ENCODE data around the gene MLN. TPM values are rescaled to one million over a fixed set of nuclear protein-coding genes. Genes with fewer than 3 reads are reported as not detected.
A peak's percentile ranks its signal among the peaks of the same experiment; 100 is the strongest.

The MLN gene
- total and polyA plus RNA-seq, 3 experiments from 2014 or later: not detected

GRCh38 chr6:33754222-33754621, 49.6 kb downstream of the MLN start:
- Histone ChIP-seq H3K9me3 (ENCODE audit: low read length) (no peaks in the 10 kb centered on the region), H3K27me3 (ENCODE audit: insufficient read depth, low read length, poor library complexity, severe bottlenecking) (no peaks in the 10 kb centered on the region), H3K4me3 (ENCODE audit: low read length) (no peak overlapping the region), H3K27ac (ENCODE audit: low read depth, low read length) (no peak overlapping the region), H3K4me1 (ENCODE audit: insufficient read depth, low read length) (no peaks in the 10 kb centered on the region), H3K36me3 (ENCODE audit: insufficient read depth, low read length) (no peaks in the 10 kb centered on the region)
- POLR2A ChIA-PET: no interaction called here
- CTCF ChIA-PET: no interaction called here
- Mint-ChIP-seq H3K4me3 (no peak overlapping the region), H3K27ac (no peak overlapping the region), H3K9me3 (no peaks in the 10 kb centered on the region), H3K36me3 (no peaks in the 10 kb centered on the region), H3K27me3 (peaks cover 5 to 9% of the 10 kb centered on the region in 2 donors), H3K4me1 (no peaks in the 10 kb centered on the region)
- DNase-seq: no peak

- Histone ChIP-seq H3K4me3 (ENCODE audit: low read length) (no peak overlapping the region), H3K4me1 (ENCODE audit: insufficient read depth, low read length) (no peaks in the 10 kb centered on the region), H3K27me3 (ENCODE audit: insufficient read depth, low read length, poor library complexity, severe bottlenecking) (peaks cover 4% of the 10 kb centered on the region), H3K36me3 (ENCODE audit: insufficient read depth, low read length) (no peaks in the 10 kb centered on the region), H3K9me3 (ENCODE audit: low read length) (no peaks in the 10 kb centered on the region), H3K27ac (ENCODE audit: low read depth, low read length) (no peak overlapping the region)
- no peaks in the 10 kb centered on the region for H3K4me1 Mint-ChIP-seq
- ChIA-PET POLR2A (no interaction called here), CTCF (no interaction called here)
- no peak overlapping the region for H3K27ac Mint-ChIP-seq
- DNase-seq: no peak
- peaks cover 8 to 12% of the 10 kb centered on the region in 2 donors for H3K27me3 Mint-ChIP-seq
- no peaks in the 10 kb centered on the region for H3K9me3 Mint-ChIP-seq
- no peak overlapping the region for H3K4me3 Mint-ChIP-seq
- no peaks in the 10 kb centered on the region for H3K36me3 Mint-ChIP-seq
Measured at GRCh38 chr6:33752646-33753015, 51.2 kb downstream of the MLN start.

- Histone ChIP-seq H3K4me3 (ENCODE audit: low read length) (no peak overlapping the region), H3K27ac (ENCODE audit: low read depth, low read length) (no peak overlapping the region), H3K4me1 (ENCODE audit: insufficient read depth, low read length) (no peaks in the 10 kb centered on the region), H3K36me3 (ENCODE audit: insufficient read depth, low read length) (no peaks in the 10 kb centered on the region), H3K9me3 (ENCODE audit: low read length) (no peaks in the 10 kb centered on the region), H3K27me3 (ENCODE audit: insufficient read depth, low read length, poor library complexity, severe bottlenecking) (peaks cover 4% of the 10 kb centered on the region)
- POLR2A ChIA-PET: no interaction called here
- no peaks in the 10 kb centered on the region for H3K9me3 Mint-ChIP-seq
- H3K27me3 Mint-ChIP-seq: peaks cover 7 to 9% of the 10 kb centered on the region in 2 donors
- no peaks in the 10 kb centered on the region for H3K36me3 Mint-ChIP-seq
- CTCF ChIA-PET: interaction anchor here (1.2 kb wide), 1 partner anchor 20 kb away, joined by 3 read pairs; no protein-coding TSS in a partner anchor
- no peak overlapping the region for H3K27ac Mint-ChIP-seq
- no peaks in the 10 kb centered on the region for H3K4me1 Mint-ChIP-seq
- H3K4me3 Mint-ChIP-seq: no peak overlapping the region
- DNase-seq: no peak
Measured at GRCh38 chr6:33751771-33752645, 51.8 kb downstream of the MLN start.

- Histone ChIP-seq H3K4me1 (ENCODE audit: insufficient read depth, low read length) (no peaks in the 10 kb centered on the region), H3K4me3 (ENCODE audit: low read length) (no peak overlapping the region), H3K27ac (ENCODE audit: low read depth, low read length) (no peak overlapping the region), H3K9me3 (ENCODE audit: low read length) (no peaks in the 10 kb centered on the region), H3K36me3 (ENCODE audit: insufficient read depth, low read length) (no peaks in the 10 kb centered on the region), H3K27me3 (ENCODE audit: insufficient read depth, low read length, poor library complexity, severe bottlenecking) (peaks cover 4% of the 10 kb centered on the region)
- Mint-ChIP-seq H3K27me3 (peaks cover 7 to 12% of the 10 kb centered on the region in 2 donors), H3K9me3 (no peaks in the 10 kb centered on the region), H3K27ac (peak overlapping the region in 1 of 8 donors; percentile 86), H3K4me3 (no peak overlapping the region), H3K36me3 (no peaks in the 10 kb centered on the region), H3K4me1 (no peaks in the 10 kb centered on the region)
- no peak for DNase-seq
- ChIA-PET CTCF (no interaction called here), POLR2A (no interaction called here)
Measured at GRCh38 chr6:33750244-33750991, 53.4 kb downstream of the MLN start.

GRCh38 chr6:33749401-33749800, 54.4 kb downstream of the MLN start:
- peaks cover 4% of the 10 kb centered on the region for H3K27me3 ChIP-seq (ENCODE audit: insufficient read depth, low read length, poor library complexity, severe bottlenecking)
- ChIA-PET CTCF (no interaction called here), POLR2A (no interaction called here)
- no peak overlapping the region for H3K27ac Mint-ChIP-seq
- no peaks in the 10 kb centered on the region for H3K36me3 ChIP-seq (ENCODE audit: insufficient read depth, low read length)
- H3K9me3 Mint-ChIP-seq: no peaks in the 10 kb centered on the region
- no peak overlapping the region for H3K4me3 ChIP-seq (ENCODE audit: low read length)
- H3K36me3 Mint-ChIP-seq: no peaks in the 10 kb centered on the region
- peaks cover under 1% of the 10 kb centered on the region in 3 donors for H3K4me1 Mint-ChIP-seq
- H3K4me1 ChIP-seq (ENCODE audit: insufficient read depth, low read length): no peaks in the 10 kb centered on the region
- no peaks in the 10 kb centered on the region for H3K9me3 ChIP-seq (ENCODE audit: low read length)
- H3K27ac ChIP-seq (ENCODE audit: low read depth, low read length): no peak overlapping the region
- H3K4me3 Mint-ChIP-seq: no peak overlapping the region
- no peak for DNase-seq
- peaks cover 8 to 12% of the 10 kb centered on the region in 2 donors for H3K27me3 Mint-ChIP-seq

- Mint-ChIP-seq H3K4me1 (peaks cover 4 to 5% (median 5%) of the 10 kb centered on the region in 3 donors), H3K27ac (no peak overlapping the region), H3K9me3 (no peaks in the 10 kb centered on the region), H3K4me3 (no peak overlapping the region), H3K27me3 (peaks cover 12% of the 10 kb centered on the region in 2 donors), H3K36me3 (no peaks in the 10 kb centered on the region)
- CTCF ChIA-PET: interaction anchor here (0.7 kb wide), 1 partner anchor 163 kb away, joined by 5 read pairs; no protein-coding TSS in a partner anchor
- no peak overlapping the region for H3K4me3 ChIP-seq (ENCODE audit: low read length)
- POLR2A ChIA-PET: no interaction called here
- H3K27ac ChIP-seq (ENCODE audit: low read depth, low read length): no peak overlapping the region
- no peaks in the 10 kb centered on the region for H3K9me3 ChIP-seq (ENCODE audit: low read length)
- H3K36me3 ChIP-seq (ENCODE audit: insufficient read depth, low read length): no peaks in the 10 kb centered on the region
- no peak for DNase-seq
- peaks cover 4% of the 10 kb centered on the region for H3K27me3 ChIP-seq (ENCODE audit: insufficient read depth, low read length, poor library complexity, severe bottlenecking)
- H3K4me1 ChIP-seq (ENCODE audit: insufficient read depth, low read length): no peaks in the 10 kb centered on the region
Measured at GRCh38 chr6:33748841-33749240, 55.0 kb downstream of the MLN start.

GRCh38 chr6:33747823-33748222, 56.0 kb downstream of the MLN start:
- Mint-ChIP-seq H3K36me3 (no peaks in the 10 kb centered on the region), H3K4me3 (no peak overlapping the region), H3K4me1 (peaks cover 4 to 5% (median 5%) of the 10 kb centered on the region in 3 donors), H3K27ac (no peak overlapping the region), H3K27me3 (peaks cover 12% of the 10 kb centered on the region in 2 donors), H3K9me3 (no peaks in the 10 kb centered on the region)
- Histone ChIP-seq H3K4me3 (ENCODE audit: low read length) (no peak overlapping the region), H3K4me1 (ENCODE audit: insufficient read depth, low read length) (no peaks in the 10 kb centered on the region), H3K27ac (ENCODE audit: low read depth, low read length) (no peak overlapping the region), H3K36me3 (ENCODE audit: insufficient read depth, low read length) (no peaks in the 10 kb centered on the region), H3K9me3 (ENCODE audit: low read length) (no peaks in the 10 kb centered on the region), H3K27me3 (ENCODE audit: insufficient read depth, low read length, poor library complexity, severe bottlenecking) (peaks cover 4% of the 10 kb centered on the region)
- ChIA-PET POLR2A (no interaction called here), CTCF (no interaction called here)
- no peak for DNase-seq

GRCh38 chr6:33746651-33747100, 57.1 kb downstream of the MLN start, which contains the start of gene IP6K3:
IP6K3 (minus strand) TSS chr6:33746905; CDS start chr6:33735476, 11,429 bp downstream.
- Histone ChIP-seq H3K4me1 (ENCODE audit: insufficient read depth, low read length) (no peaks in the 10 kb centered on the region), H3K27ac (ENCODE audit: low read depth, low read length) (no peak within 1 kb of the TSS), H3K36me3 (ENCODE audit: insufficient read depth, low read length) (no peaks in the 10 kb centered on the region), H3K27me3 (ENCODE audit: insufficient read depth, low read length, poor library complexity, severe bottlenecking) (peaks cover 4% of the 10 kb centered on the region), H3K9me3 (ENCODE audit: low read length) (no peaks in the 10 kb centered on the region), H3K4me3 (ENCODE audit: low read length) (no peak within 1 kb of the TSS)
- Mint-ChIP-seq H3K36me3 (no peaks in the 10 kb centered on the region), H3K9me3 (no peaks in the 10 kb centered on the region), H3K4me1 (peaks cover 4 to 5% (median 5%) of the 10 kb centered on the region in 3 donors), H3K27ac (peak within 1 kb of the TSS in 1 of 8 donors; percentile 86), H3K27me3 (peaks cover 12 to 21% of the 10 kb centered on the region in 2 donors), H3K4me3 (peak within 1 kb of the TSS in 1 of 7 donors; percentile 6)
- ChIA-PET CTCF (interaction anchor here (0.9 to 1.4 kb wide), 3 partner anchors 13 to 23 kb away, joined by 3 to 4 read pairs (median 3); no protein-coding TSS in a partner anchor), POLR2A (no interaction called here)
- DNase-seq: no peak
